Fibroblast of lung (primary cell): ENCODE data around the gene MAGEA10. TPM values are rescaled to one million over a fixed set of nuclear protein-coding genes. Genes with fewer than 3 reads are reported as not detected.

Experiments
- DNase-seq, 2 donors: peaks; one replicate each; pipeline versions ENCODE4 v3.0.0 to v3.0.0-alpha.2; 2010; ENCODE audit warnings: low read depth in 2 of 2
- H2AFZ ChIP-seq: 2 replicates; pipeline ENCODE4 v1.5.1; 2012; ENCODE audit warnings: low read length, control low read depth, inconsistent platforms
- H3K27ac ChIP-seq: 2 replicates; pipeline ENCODE4 v1.5.1; 2011; ENCODE audit warnings: low read length, control low read depth; ENCODE audit not compliant: insufficient read depth
- H3K27me3 ChIP-seq: 2 replicates; pipeline ENCODE4 v1.5.1; 2011; ENCODE audit warnings: mild to moderate bottlenecking, low read length; ENCODE audit not compliant: control insufficient read depth, insufficient read depth
- H3K36me3 ChIP-seq: 2 replicates; pipeline ENCODE4 v1.5.1; 2011; ENCODE audit warnings: low read length; ENCODE audit not compliant: control insufficient read depth, insufficient read depth
- H3K4me1 ChIP-seq: 2 replicates; pipeline ENCODE4 v1.5.1; 2011; ENCODE audit warnings: low read length; ENCODE audit not compliant: control insufficient read depth, insufficient read depth; ENCODE audit errors: extremely low read depth
- H3K4me2 ChIP-seq: 2 replicates; pipeline ENCODE4 v1.5.1; 2011; ENCODE audit warnings: low read length, control low read depth; ENCODE audit not compliant: insufficient read depth; ENCODE audit errors: extremely low read depth
- H3K4me3 ChIP-seq, 4 experiments: fragments of 200-600 bp in 1 of 4; sonication (generic) in 1 of 4; replicated peaks in 1 of 4; 2 replicates each; pipeline ENCODE4 v1.5.1; 2011 to 2016; ENCODE audit warnings: low read length in 4 of 4, low read depth in 3 of 4, mild to moderate bottlenecking in 3 of 4, control low read depth in 2 of 4, inconsistent platforms in 1 of 4, mixed read lengths in 1 of 4; ENCODE audit not compliant: insufficient read depth in 1 of 4; ENCODE audit errors: control extremely low read depth in 1 of 4
- H3K79me2 ChIP-seq: 2 replicates; pipeline ENCODE4 v1.5.1; 2012; ENCODE audit warnings: mild to moderate bottlenecking, low read length, inconsistent platforms; ENCODE audit not compliant: control insufficient read depth, insufficient read depth
- H3K9ac ChIP-seq: 2 replicates; pipeline ENCODE4 v1.5.1; 2011; ENCODE audit warnings: mild to moderate bottlenecking, low read length, control low read depth; ENCODE audit not compliant: insufficient read depth
- H3K9me3 ChIP-seq: 2 replicates; pipeline ENCODE4 v1.5.1; 2012; ENCODE audit warnings: low read depth, low read length; ENCODE audit not compliant: control insufficient read depth, insufficient read depth
- H4K20me1 ChIP-seq: 2 replicates; pipeline ENCODE4 v1.5.1; 2011; ENCODE audit warnings: low read length; ENCODE audit not compliant: control insufficient read depth, insufficient read depth; ENCODE audit errors: extremely low read depth
- CTCF ChIP-seq, 2 donors: IDR thresholded peaks in 1 of 2; conservative IDR thresholded peaks in 1 of 2; 1 replicate in 1 of 2; 2 replicates in 1 of 2; pipeline ENCODE4 v1.5.1; 2011 to 2012; ENCODE audit warnings: low read length in 2 of 2, control low read depth in 1 of 2, inconsistent platforms in 1 of 2, low read depth in 1 of 2, mild to moderate bottlenecking in 1 of 2
- EZH2 ChIP-seq: IDR thresholded peaks from 2 replicates; pipeline ENCODE4 v1.5.1; 2012; ENCODE audit warnings: low read length, control low read depth, mild to moderate bottlenecking; ENCODE audit errors: missing control alignments
- polyA plus RNA-seq, 2 donors: library from polyadenylated mRNA; depleted of rRNA in 1 of 2; stranded (reverse) in 1 of 2; unstranded in 1 of 2; fragments of >200 nt; gene quantifications; 2 replicates each; pipeline ENCODE4 v1.2.1, GENCODE V29; 2011 to 2012; ENCODE audit warnings: missing spikeins in 1 of 2
- total RNA-seq: library from RNA; depleted of rRNA; stranded (reverse); fragments of >200 nt; gene quantifications from 2 replicates; pipeline ENCODE4 v1.2.1, GENCODE V29; 2014

MAGEA10 gene
- total and polyA plus RNA-seq, 2 donors (not counting 1 experiment from before 2014, with no cell fraction given), result not detected

- DNase-seq, result no peak
- Histone ChIP-seq H3K9ac (no peak overlapping the region), H3K4me3 (no peak overlapping the region), H3K4me2 (no peak overlapping the region), H4K20me1 (no peaks in the 10 kb centered on the region), H3K27ac (no peak overlapping the region), H3K36me3 (no peaks in the 10 kb centered on the region), H3K9me3 (no peaks in the 10 kb centered on the region), H3K4me1 (no peaks in the 10 kb centered on the region), H3K27me3 (no peaks in the 10 kb centered on the region), H2AFZ (no peak overlapping the region), H3K79me2 (no peaks in the 10 kb centered on the region)
- no peak for TF ChIP-seq EZH2
- TF ChIP-seq CTCF (conservative IDR thresholded peaks at IDR 0.05 in 1 of 2, IDR thresholded peaks at IDR 0.05 in 1 of 2; ENCODE audit: low read depth in 1 of 2, low read length in 2 of 2), result no peak
These were observed 18.7 kb upstream of the MAGEA10 start for GRCh38 chrX:152157042-152157441.

- DNase-seq, result no peak
These were observed 17.5 kb upstream of the MAGEA10 start for GRCh38 chrX:152155766-152156310.

GRCh38 chrX:152154050-152154449 lies 15.7 kb upstream of the MAGEA10 start:
- Histone ChIP-seq H3K27me3 (no peaks in the 10 kb centered on the region), H3K4me3 (no peak overlapping the region), H3K4me2 (no peak overlapping the region), H4K20me1 (no peaks in the 10 kb centered on the region), H3K27ac (no peak overlapping the region), H3K36me3 (no peaks in the 10 kb centered on the region), H3K9me3 (no peaks in the 10 kb centered on the region), H3K79me2 (no peaks in the 10 kb centered on the region), H3K9ac (no peak overlapping the region), H2AFZ (no peak overlapping the region), H3K4me1 (no peaks in the 10 kb centered on the region)
- TF ChIP-seq EZH2 (no peak), CTCF (conservative IDR thresholded peaks at IDR 0.05 in 1 of 2, IDR thresholded peaks at IDR 0.05 in 1 of 2; ENCODE audit: low read depth in 1 of 2, low read length in 2 of 2) (no peak)
- no peak for DNase-seq

More at GRCh38 chrX:152155766-152156310, 17.5 kb upstream of the MAGEA10 start:
- H3K4me1 ChIP-seq, result no peaks in the 10 kb centered on the region
- no peaks in the 10 kb centered on the region for H3K79me2 ChIP-seq
- no peaks in the 10 kb centered on the region for H3K36me3 ChIP-seq
- TF ChIP-seq EZH2, result no peak
- H3K4me2 ChIP-seq, result no peak overlapping the region
- H3K27ac ChIP-seq, result no peak overlapping the region
- no peaks in the 10 kb centered on the region for H3K9me3 ChIP-seq
- H2AFZ ChIP-seq, result no peak overlapping the region
- no peak overlapping the region for H3K9ac ChIP-seq
- H3K4me3 ChIP-seq, result no peak overlapping the region
- H3K27me3 ChIP-seq, result no peaks in the 10 kb centered on the region
- no peaks in the 10 kb centered on the region for H4K20me1 ChIP-seq
